ENCODE data around the gene PKMYT1. TPM values are rescaled to one million over a fixed set of nuclear protein-coding genes. Genes with fewer than 3 reads are reported as not detected.

The PKMYT1 gene
- total RNA-seq, 120 experiments from 2014 or later: 2.7 to 18.6 (median 8.3) TPM

Other genes starting within 250 kb of the PKMYT1 start
- 100 to 1,000 TPM; 369 to 792 (median 531) TPM for gene SRRM2, start 227.8 kb downstream of the PKMYT1 start, total RNA-seq
- 100 to 1,000 TPM; 150 to 306 (median 223) TPM for gene ELOB, start 203.2 kb downstream of the PKMYT1 start, total RNA-seq
- under 1 TPM in 2 of 120 experiments, not detected in 118; 0.29 to 0.37 TPM for gene PRSS33, start 192.9 kb downstream of the PKMYT1 start, total RNA-seq
- gene PRSS41, start 182.0 kb downstream of the PKMYT1 start, total RNA-seq: not detected
- gene PRSS21, start 163.2 kb downstream of the PKMYT1 start, total RNA-seq: 1 to 10 TPM in 10 of 120 experiments, under 1 TPM in 11, not detected in 99; 0.62 to 1.6 (median 0.97) TPM
- gene ZG16B, start 150.1 kb downstream of the PKMYT1 start, total RNA-seq: 1 to 10 TPM in 1 of 120 experiments, under 1 TPM in 2, not detected in 117; 0.60 to 1.1 (median 0.88) TPM
- under 1 TPM in 2 of 120 experiments, not detected in 118; 0.50 to 0.63 TPM for gene PRSS22, start 122.3 kb downstream of the PKMYT1 start, total RNA-seq
- 10 to 100 TPM; 19.4 to 46.0 (median 31.2) TPM for gene FLYWCH2, start 97.2 kb downstream of the PKMYT1 start, total RNA-seq
- 100 to 1,000 TPM in 24 of 120 experiments, 10 to 100 TPM in 96; 55.0 to 127 (median 86.7) TPM for gene FLYWCH1, start 68.5 kb downstream of the PKMYT1 start, total RNA-seq
- gene KREMEN2, start 16.2 kb downstream of the PKMYT1 start, total RNA-seq: under 1 TPM in 24 of 120 experiments, not detected in 96; 0.22 to 0.68 (median 0.41) TPM
- 100 to 1,000 TPM in 6 of 120 experiments, 10 to 100 TPM in 114; 31.9 to 177 (median 57.8) TPM for gene PAQR4, start 11.1 kb downstream of the PKMYT1 start, total RNA-seq
- gene CLDN9, start 32.5 kb upstream of the PKMYT1 start, total RNA-seq: 10 to 100 TPM in 1 of 120 experiments, 1 to 10 TPM in 118, under 1 TPM in 1; 0.98 to 11.7 (median 3.4) TPM
- gene CLDN6, start 37.7 kb upstream of the PKMYT1 start, total RNA-seq: 1 to 10 TPM in 3 of 120 experiments, under 1 TPM in 24, not detected in 93; 0.28 to 1.5 (median 0.47) TPM
- gene TNFRSF12A, start 39.9 kb upstream of the PKMYT1 start, total RNA-seq: 10 to 100 TPM in 3 of 120 experiments, 1 to 10 TPM in 105, under 1 TPM in 9, not detected in 3; 0.58 to 15.6 (median 3.2) TPM
- 100 to 1,000 TPM in 12 of 120 experiments, 10 to 100 TPM in 108; 50.9 to 124 (median 83.2) TPM for gene HCFC1R1, start 43.5 kb upstream of the PKMYT1 start, total RNA-seq
- 10 to 100 TPM in 31 of 120 experiments, 1 to 10 TPM in 89; 4.3 to 13.3 (median 8.8) TPM for gene THOC6, start 43.6 kb upstream of the PKMYT1 start, total RNA-seq
- 1 to 10 TPM in 36 of 120 experiments, under 1 TPM in 81, not detected in 3; 0.25 to 2.6 (median 0.84) TPM for gene BICDL2, start 56.5 kb upstream of the PKMYT1 start, total RNA-seq
- 1 to 10 TPM in 38 of 120 experiments, under 1 TPM in 76, not detected in 6; 0.12 to 7.8 (median 0.77) TPM for gene MMP25, start 66.1 kb upstream of the PKMYT1 start, total RNA-seq
- gene IL32, start 85.2 kb upstream of the PKMYT1 start, total RNA-seq: 10 to 100 TPM in 42 of 120 experiments, 1 to 10 TPM in 78; 1.7 to 41.8 (median 8.0) TPM
- under 1 TPM in 8 of 120 experiments, not detected in 112; 0.28 to 0.84 (median 0.41) TPM for gene ZSCAN10, start 118.8 kb upstream of the PKMYT1 start, total RNA-seq
- gene ZNF205, start 132.1 kb upstream of the PKMYT1 start, total RNA-seq: 10 to 100 TPM in 64 of 120 experiments, 1 to 10 TPM in 56; 6.4 to 18.5 (median 10.4) TPM
- 10 to 100 TPM; 15.3 to 32.9 (median 20.5) TPM for gene ZNF213, start 154.6 kb upstream of the PKMYT1 start, total RNA-seq
- gene OR1F1, start 207.8 kb upstream of the PKMYT1 start, total RNA-seq: 1 to 10 TPM in 49 of 120 experiments, under 1 TPM in 46, not detected in 25; 0.52 to 3.4 (median 1.0) TPM

Data from dorsolateral prefrontal cortex (tissue), 118 donors.